HG02943 (cell line): ENCODE data around the gene FBXW5.

Experiments used
- ATAC-seq: cut with Tn5 transposase; IDR thresholded peaks from one replicate; pipeline ENCODE4 v1.9.1; 2021; ENCODE audit warnings: mild to moderate bottlenecking, low read depth, moderate library complexity; ENCODE audit not compliant: unreplicated experiment

The FBXW5 gene

DNA sequence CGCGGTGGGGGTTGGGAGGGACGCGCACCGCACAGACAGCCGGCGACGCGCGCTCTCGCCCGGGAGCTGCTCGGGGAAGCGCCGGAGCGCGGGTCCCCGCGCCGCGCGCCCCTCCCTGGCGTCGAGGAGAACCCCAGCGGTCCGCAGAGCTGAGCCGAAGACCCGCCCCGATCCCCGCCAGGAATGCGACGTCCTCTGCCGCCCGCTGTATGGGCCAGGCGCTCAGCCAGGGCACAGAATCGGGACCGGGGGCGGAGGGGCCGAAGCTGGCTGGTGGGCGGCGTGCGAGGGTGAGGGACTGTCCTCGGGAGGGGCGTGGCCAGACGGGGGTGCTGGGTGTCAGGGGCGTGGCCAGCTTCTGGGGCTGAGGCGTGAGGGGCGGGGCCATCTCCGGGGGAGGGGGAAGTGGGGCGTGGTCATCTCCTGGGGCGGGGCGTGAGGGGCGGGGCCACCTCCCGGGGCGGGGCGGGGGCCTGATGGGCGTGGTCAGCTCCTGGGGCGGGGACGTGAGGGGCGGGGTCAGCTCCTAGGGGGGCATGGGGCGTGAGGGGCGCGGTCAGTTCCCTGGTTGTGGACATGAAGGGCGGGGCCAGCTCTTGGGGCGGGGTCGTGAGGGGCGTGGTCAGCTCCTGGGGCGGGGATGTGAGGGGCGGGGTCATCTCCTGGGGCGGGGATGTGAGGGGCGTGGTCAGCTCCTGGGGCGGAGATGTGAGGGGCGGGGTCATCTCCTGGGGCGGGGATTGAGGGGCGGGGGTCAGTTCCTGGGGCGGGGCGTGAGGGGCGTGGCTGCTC lies 33.7 kb upstream of the FBXW5 start:
- ATAC-seq: no peak

DNA sequence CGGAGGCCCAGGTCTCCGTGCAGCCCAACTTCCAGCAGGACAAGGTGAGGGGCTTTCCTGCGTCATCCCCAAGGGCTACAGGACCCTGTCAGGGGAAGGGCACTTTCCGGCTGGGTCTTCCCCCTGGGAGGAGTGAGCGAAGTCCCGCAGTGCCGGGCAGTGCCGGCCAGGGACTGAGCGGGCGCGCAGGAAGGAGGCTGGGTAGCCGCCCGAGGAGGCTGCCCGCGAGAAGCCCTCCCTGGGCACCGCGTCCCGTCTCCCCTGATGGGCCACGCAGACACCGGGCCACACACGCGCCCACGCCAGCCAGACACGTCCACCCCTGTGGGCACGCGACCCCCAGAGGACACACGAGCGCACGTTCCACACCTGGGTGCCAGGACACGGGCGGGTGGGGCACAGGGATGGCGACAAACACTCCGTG lies 33.1 kb upstream of the FBXW5 start:
- no peak for ATAC-seq

DNA sequence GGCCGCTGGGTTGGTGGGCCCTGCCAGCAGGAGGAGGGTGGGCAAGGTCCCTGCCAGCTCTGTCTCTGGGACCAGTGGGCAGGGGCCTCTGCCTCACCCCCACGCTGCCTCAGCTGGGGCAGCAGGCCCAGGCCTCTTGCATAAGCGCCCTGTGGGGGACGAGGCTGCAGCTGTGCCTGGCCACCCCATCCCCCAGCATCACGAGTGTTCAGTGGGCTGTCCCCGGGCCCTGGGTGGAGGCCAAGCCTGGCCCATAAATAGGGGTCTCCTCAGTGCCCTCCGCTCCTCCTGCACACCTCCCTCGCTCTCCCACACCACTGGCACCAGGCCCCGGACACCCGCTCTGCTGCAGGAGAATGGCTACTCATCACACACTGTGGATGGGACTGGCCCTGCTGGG lies 32.7 kb upstream of the FBXW5 start, which contains the start of gene PTGDS:
TSS of gene PTGDS (plus strand) at position 282 of the 400 bp plus-strand sequence. CDS start at position 357, 75 bp downstream.
- ATAC-seq: no peak

DNA sequence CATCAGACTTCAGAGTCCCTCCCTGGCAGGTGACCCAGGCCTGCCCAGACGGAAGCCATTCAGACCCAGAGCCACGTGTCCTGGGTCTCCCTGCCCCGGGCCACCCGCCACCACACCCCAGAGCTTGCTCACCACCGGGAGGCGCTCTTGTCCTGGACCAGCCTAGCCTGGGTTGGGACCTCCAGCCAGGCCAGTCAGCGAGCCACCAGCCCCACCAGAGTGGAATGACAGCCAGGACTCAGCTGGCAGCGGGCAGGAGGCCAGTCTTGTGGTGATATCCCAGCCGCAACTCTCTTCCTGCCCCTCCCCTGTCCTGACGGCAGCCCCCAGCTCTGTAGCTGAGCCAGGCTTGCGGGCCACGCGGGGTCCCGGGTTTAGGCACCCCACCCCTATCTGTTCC lies 31.1 kb upstream of the FBXW5 start:
- ATAC-seq: no peak

DNA sequence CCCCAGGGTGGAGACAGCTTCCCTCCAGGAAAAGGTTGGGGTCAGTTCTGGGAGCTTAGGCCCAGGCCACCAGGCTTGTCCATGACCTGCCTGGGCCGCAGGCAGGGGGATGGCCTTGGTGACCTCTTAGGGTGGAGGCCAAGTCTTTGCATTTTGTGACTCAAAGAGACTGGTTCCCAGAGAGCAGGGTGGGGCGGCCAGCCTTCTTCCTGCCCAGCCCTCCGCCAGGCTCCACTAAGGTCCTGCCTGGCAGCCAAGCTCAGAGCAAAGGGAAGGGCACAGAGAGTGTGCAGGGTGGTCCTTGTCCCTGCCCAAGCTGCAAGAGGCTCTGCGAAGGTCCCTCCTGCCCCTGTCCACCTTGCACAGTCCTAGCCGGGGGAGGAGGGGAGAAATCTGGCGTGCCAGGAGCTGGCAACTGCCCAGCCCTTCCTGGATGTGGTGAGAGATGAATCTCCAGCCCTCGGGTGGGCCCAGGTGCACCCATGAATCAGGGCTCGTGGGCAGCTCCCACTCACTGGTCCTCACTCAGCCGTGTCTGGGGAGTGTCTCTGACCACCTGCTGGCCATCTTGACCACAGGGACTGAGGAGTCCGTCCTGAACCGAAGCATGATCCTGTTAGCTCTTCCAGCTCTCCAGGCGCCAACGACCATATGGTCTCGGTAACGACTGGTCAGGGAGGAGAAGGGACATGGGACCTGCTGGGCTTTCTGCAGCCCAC lies 30.4 kb upstream of the FBXW5 start:
- ATAC-seq: no peak

DNA sequence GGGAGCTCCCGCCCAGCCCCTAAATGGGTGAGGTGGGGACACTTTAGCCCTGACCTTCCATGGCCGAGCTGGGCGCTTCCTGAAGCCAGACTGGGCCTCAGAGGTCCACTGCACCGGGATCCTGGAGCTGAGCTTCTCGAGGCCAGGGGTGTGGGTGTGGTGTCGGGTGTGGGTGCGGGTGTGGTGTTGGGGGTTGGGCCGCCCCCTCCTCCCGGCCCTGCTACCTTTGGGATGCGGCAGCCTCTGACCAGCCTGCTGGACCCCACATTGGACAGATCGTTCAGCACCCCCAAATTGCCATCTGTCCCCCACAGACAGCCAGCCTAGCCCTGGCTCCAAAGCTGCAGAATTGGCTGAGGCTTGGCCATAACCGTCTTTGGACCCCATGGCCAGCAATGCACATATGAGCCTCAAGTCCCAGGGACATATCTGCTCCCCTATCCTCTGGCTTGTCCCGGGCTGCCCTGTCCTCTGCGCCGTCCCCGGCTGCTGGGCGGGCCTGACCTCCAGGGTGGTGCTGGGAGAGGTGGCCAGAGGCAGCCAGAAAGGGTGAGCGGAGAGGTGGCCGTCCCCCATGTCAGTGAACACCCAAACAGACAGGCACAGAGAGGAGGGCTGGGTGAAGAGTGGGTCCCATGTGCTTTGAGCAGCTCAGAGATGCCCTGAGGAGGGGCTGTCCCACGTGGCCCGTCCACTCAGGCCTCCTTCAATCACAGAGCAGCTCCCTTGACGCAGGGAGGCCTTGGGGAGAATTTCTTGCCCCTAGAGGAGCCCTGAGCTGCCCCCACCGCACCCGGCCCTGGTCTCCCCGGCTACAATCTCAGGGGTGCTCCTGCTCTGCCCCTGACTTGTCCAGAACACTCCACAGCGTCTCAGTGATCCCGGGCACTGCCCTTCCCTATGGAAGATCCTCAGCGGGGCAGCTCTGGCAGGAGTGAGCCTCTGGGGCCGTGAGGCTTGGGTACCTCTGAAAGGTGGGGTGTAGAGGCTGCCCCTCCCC lies 29.4 kb upstream of the FBXW5 start:
- ATAC-seq: no peak

DNA sequence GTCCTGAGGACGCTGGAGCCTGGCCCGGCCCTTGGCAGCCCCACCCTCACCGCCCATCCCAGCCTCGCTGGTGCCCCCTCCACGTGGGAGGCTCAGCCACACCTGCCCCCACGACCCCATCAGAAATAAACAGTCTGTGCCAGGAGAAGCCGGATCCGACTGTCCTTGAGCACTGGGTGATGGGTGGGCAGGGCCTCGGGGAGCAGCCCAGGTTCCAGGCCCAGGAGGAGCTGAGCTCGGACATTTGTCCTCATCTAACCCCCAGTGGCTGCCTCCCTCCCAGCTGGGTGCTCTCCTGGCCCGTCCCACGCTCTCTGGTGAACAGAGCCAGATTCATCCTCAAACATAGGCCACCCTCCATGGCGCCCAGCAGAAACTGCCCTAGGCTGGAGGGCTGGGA lies 28.2 kb upstream of the FBXW5 start:
- ATAC-seq: no peak

DNA sequence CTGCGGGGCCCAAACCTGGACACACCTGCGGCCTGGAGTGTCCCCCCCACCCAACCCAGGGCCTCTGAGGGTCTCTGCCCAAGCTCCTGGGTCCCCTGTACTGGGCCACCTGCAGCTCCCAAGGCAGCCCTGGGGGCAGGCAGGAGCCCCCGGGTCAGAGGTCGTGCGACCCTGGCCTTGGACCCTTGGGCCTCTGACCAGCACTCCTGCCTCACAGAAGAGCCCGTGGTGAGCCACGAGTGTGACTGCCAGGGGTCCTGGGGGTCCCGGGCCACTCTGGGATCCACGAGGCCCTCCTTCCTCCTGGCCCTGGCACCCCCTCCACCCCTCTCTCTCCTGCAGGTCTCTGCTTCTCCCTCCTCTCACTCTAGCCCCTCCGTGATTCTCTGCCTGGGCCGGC lies 27.8 kb upstream of the FBXW5 start:
- no peak for ATAC-seq

DNA sequence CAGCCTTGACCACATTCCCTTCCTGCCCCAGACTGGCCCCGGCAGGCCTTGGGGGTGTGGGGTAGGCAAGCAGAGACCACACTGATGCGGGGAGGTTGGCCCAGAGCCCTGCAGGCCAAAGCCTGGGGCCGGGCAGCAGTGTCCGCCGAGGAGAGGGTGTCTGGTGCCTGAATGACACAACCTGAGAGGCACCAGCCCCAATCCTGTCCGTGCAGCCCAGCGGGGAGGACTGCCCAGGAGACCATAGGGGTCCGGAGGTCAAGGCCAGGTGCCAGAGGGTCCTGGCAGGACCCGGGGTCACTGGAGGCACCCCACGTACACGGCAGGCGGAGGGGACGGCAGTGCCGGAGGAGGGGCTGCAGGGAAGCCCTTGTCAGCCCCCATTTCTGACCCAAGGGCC lies 27.2 kb upstream of the FBXW5 start:
- ATAC-seq: no peak

DNA sequence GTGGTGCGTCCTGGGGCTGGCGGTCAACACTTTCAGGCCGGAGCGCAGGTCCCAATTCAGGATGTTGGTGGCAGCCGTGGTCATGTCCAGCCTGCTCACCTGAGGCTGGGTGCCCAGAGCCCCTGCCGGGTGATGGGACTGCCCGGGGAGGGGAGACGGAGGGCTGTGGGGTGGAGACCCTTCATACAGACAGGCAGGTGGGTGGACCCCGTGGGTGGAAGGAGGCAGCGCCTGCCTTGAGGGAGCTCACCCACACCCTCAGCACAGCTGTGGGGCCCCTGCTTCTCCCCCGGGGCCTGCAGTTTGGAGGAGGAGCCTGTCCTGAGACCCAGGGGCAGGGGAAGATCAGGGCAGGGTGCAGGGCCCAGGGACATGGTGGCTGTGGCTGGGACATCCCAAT lies 25.8 kb upstream of the FBXW5 start:
- no peak for ATAC-seq

DNA sequence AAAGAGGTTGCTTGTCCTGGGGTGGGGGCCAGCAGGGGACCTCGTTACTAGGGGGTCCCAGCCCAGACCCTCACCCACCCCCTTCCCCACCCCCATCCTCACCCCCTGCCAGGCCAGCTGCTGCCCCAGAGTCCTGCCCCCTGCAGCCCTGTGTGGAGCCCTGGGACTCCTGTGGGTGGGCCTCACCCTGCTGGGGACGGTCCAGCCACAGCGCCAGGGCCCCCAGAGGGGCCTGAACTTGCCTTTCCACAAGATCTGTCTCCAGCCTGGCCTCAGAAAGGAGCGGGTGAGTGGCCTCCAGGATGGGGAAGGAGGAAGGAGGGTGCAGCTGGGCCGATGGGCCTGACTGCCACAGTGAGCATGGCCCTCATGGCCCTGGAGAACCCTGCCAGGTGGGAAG lies 25.2 kb upstream of the FBXW5 start:
- ATAC-seq: no peak

DNA sequence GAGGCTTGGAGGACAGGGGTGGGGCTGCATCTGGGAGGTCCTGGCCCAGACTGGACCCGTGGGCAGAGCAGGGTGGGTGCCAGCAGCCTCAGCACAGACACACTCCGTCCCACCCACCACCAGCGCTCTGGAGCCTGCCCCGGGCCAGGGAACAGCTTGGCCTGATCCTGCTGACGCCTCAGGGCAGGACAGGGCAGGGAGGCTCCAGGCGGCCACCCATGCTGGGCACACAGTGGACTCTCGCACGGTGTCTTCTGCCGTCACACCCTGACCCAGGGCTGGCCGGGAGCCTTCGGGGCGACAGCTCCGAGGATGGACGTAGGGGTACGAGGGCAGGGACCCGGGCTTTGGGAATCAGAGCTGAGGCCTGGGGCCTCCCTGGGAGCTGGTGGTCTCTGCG lies 24.6 kb upstream of the FBXW5 start:
- no peak for ATAC-seq

DNA sequence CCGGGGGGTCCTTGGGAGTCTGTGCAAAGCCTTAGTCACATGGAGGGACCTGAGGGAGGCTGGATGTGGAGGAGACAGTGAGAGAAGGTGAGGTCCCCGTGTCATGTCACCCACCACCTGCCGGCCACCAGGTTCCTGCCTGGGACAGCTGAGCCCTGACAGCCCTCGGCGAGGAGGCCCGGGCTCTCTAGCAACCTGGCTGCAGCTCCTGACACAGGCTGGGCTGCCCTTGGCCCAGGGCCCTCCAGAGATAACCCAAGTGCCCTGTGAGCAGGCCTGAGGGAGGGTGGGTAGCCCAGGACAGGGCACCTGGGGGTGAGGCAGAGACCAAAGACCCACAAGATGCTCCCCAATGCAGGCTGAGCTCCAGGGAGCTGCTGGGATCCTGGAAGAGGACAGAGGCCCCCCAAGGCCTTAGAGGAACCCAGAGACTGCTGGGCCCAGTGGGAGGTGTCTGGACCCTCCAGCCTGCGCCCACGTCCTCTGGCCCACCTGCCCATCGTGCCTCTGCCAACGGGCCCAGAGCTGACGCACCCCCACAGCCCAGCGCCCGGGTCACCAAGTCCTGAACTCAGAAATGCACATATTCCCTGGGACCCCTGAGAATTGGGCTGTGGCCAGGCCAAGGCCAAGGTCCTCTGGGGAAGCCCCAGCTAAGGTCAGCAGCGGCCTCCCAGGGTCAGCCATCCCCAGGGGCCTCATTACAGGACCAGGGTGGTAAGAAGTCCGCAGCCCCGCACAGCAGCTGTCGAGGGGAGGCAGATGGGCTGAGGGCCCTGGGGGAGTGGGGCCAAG lies 24.0 kb upstream of the FBXW5 start:
- no peak for ATAC-seq

DNA sequence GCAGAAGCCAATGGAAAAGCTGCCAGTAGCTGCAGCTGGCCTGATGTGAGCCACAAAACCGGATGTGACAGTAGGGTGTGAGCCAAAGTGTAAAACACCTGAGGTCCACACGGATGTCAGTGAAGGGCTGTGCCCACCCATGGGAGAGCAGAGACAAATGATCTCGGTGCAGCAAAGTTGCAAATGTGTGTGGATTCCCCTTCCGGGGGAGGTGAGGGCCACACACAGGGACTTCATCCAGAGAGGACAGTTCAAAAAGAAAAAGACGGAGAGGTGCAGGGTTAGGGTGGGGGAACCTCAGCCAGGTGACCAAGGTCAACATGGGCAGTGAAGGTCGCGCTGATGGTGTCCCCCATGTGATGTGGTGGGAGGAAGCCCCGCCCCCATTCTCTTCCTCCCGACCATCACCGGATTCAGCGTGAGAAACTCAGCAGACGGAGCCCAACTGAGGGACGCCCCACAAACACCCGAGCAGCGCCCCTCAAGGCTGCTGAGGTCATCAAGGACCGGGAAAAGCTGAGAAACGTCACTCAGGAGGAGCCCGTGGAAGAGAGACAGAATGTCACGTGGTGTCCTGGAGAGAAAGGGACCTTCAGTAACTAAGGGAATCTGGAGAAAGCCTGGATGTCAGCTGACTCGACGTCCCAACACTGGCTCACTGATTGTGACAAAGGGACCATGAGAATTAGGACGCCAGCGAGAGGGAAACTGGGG lies 21.4 kb upstream of the FBXW5 start:
- ATAC-seq: no peak

DNA sequence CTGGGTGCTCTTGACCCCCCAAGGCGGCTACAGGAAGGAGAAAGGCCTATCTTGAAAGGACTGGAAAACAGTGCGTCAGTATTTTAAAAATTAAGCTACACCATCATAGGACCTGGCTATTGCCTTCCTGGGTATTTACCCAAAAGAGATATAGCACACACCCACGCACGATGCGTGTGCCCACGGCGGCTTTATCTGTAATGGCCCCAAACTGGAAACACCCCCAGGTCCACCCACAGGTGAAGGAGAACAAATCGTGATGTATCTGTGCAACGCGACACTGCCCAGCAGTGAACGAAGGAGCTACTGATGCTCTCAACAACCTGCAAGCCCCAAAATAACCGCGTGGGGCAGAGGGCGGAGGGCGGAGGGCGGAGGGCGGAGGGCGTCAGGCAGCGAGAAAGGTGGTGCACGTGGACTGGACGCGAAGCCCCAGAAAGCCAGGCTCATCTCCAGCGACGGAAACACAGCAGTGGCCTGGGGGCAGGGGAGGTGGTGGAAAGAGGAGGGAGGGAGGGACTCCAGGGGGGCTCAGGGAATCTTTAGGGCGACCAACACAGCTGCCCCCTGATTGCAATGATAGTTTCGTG lies 20.4 kb upstream of the FBXW5 start:
- no peak for ATAC-seq

DNA sequence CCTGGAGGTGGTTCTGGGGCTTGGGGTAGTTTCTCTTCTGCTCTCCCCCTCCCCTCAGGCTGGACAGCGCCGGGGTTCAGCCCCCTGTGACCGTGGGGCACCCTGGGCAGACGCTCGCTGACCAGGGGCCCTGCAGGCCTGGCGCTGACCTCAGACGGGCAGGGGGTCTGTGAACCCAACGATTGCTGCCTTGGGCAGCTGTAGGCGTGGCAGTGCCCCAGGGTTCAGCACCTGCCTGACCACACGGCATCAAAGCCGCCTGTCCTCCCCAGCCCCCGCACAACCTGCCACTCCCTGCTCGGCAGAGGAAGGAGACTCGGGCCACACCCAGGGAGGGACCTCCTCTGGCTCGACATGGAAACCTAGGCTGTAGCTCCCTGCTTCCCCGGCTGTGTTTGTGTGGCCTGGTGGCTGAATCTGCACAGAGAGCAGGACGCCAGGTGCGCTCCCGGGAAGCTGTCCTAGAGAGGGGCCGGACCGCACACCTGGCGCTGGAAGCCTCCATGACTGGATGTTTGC lies 19.7 kb upstream of the FBXW5 start:
- no peak for ATAC-seq

DNA sequence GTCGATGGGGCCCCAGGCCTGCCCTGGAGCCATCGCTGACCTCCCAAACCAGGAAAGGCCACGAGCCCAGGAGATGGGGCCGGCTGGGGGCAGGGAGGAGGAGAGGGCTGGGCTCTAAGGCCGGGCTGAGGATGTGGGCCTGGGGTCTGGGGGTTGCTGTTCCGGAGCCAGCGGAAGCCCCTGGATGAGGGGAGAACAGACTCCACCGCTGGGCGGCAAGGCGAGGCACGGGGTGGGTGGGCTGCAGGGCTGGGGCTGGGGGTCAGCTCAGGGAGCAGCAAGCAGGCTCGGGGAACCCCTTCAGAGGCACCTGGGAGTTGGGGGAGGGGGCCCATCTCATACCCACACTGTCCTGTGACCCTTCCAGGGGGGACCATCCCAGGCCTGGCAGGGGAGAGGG lies 19.2 kb upstream of the FBXW5 start:
- no peak for ATAC-seq

DNA sequence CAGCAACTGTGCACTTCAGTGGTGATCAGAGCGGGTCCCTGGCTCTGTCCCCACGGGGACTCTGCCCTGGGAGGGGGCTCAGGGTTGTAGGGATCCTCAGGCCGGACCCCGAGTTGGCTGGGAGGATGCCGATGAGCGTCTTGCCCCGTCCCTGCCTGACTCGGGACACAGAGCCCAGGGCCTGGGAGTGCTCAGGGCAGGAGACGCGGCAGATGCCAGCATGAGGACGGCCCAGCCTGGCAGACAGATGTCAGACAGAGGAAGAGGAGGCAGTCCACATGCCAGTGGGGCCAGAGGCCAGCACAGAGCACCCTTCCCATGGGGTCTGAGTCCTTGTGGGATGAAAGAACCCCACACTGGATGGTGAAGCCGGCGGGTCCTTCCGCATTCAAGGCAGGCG lies 18.8 kb upstream of the FBXW5 start:
- no peak for ATAC-seq

DNA sequence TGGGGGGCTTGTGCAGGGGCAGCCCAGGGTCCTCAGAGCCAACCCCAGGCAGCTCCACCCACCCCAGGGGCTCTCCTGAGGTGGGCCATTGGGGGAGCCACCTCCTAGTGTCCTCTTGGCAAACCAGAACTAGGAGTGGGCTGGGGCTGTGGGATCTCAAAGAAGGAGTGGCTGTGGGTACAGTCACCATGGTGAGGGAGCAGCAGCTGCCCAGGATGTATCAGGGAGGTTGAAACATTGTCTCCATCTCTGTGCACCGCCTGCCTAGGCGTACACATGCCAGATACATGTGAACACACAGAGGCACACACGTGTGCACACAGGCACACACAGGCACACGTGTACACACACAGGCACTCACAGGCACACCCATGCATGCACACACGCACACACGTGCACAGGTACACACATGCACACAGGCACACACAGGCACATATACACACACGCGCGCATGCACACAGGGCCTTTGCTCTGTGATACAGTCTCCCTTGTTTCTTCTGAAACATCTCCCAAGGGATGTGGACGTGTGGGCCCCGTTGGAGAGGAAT lies 18.2 kb upstream of the FBXW5 start:
- no peak for ATAC-seq
